GM19395 (cell line): ENCODE results near the gene DPP8.

ENCODE experiments used
- ATAC-seq: cut with Tn5 transposase; IDR thresholded peaks from one replicate; pipeline ENCODE4 v1.9.1; 2021; ENCODE audit warnings: mild to moderate bottlenecking, moderate library complexity; ENCODE audit not compliant: unreplicated experiment

DPP8 gene

GRCh38 chr15:65426216-65426853, 91.2 kb downstream of the DPP8 start:
- no peak for ATAC-seq

GRCh38 chr15:65424683-65425082, 92.8 kb downstream of the DPP8 start:
- ATAC-seq: no peak

- ATAC-seq: no peak
Measured at GRCh38 chr15:65423976-65424679, 93.4 kb downstream of the DPP8 start.

- ATAC-seq: no peak
Measured at GRCh38 chr15:65423150-65423975, 94.1 kb downstream of the DPP8 start.

- ATAC-seq: no peak
Measured at GRCh38 chr15:65421360-65422215, 95.9 kb downstream of the DPP8 start.

- ATAC-seq: no peak
Measured at GRCh38 chr15:65420975-65421359, 96.5 kb downstream of the DPP8 start.

- ATAC-seq: no peak
Measured at GRCh38 chr15:65418596-65418995, 98.9 kb downstream of the DPP8 start.

GRCh38 chr15:65416845-65417416, 100.6 kb downstream of the DPP8 start:
- ATAC-seq: no peak

GRCh38 chr15:65414841-65415621, 102.5 kb downstream of the DPP8 start:
- ATAC-seq: no peak

GRCh38 chr15:65413760-65414144, 103.7 kb downstream of the DPP8 start:
- ATAC-seq: no peak

- ATAC-seq: no peak
Measured at GRCh38 chr15:65413051-65413759, 104.3 kb downstream of the DPP8 start.

- no peak for ATAC-seq
Measured at GRCh38 chr15:65412556-65412955, 104.9 kb downstream of the DPP8 start.

GRCh38 chr15:65411465-65412071, 105.9 kb downstream of the DPP8 start:
- ATAC-seq: no peak

- ATAC-seq: no peak
Measured at GRCh38 chr15:65410972-65411371, 106.5 kb downstream of the DPP8 start.

- ATAC-seq: no peak
Measured at GRCh38 chr15:65410036-65410435, 107.5 kb downstream of the DPP8 start.

GRCh38 chr15:65409036-65409631, 108.4 kb downstream of the DPP8 start:
- ATAC-seq: no peak

GRCh38 chr15:65408324-65409035, 109.0 kb downstream of the DPP8 start:
- no peak for ATAC-seq
